ENCODE data around the gene CTDSPL. TPM values are rescaled to one million over a fixed set of nuclear protein-coding genes. Genes with fewer than 3 reads are reported as not detected.

CTDSPL gene
- total and polyA plus RNA-seq, 2 of the 8 experiments (the other 6 are each of a cell fraction or from before 2014, with no cell fraction given), result 20.3 to 42.2 TPM

GRCh38 chr3:37814547-37814946 lies 47.1 kb upstream of the CTDSPL start:
- no peak overlapping the region for H4K5ac ChIP-seq (ENCODE audit: insufficient read length, low read depth, low read length)
- H2AK5ac ChIP-seq (ENCODE audit: low read depth, low read length), result no peak overlapping the region
- no peak overlapping the region for H3K18ac ChIP-seq (ENCODE audit: extremely low read depth, low read length)
- H3K4me1 ChIP-seq (replicated peaks in 1 of 4; ENCODE audit: control insufficient read depth in 3 of 4, insufficient read depth in 4 of 4, low read length in 3 of 4), result no peaks in the 10 kb centered on the region
- no peaks in the 10 kb centered on the region for H3K79me1 ChIP-seq (ENCODE audit: low read depth, low read length)
- no peak overlapping the region for H3K14ac ChIP-seq (ENCODE audit: insufficient read length)
- H3K56ac ChIP-seq (replicated peaks; ENCODE audit: insufficient read length, low read depth, low read length), result no peak overlapping the region
- WGBS, 2 experiments (ENCODE audit: extremely low coverage in 1 of 2, insufficient coverage in 1 of 2, insufficient read length in 1 of 2, insufficient replicate concordance in 2 of 2, low coverage in 1 of 2, low lambda C conversion rate in 2 of 2, missing lambda C conversion rate in 1 of 2), result 92% methylated on average over 2 of the region's 2 CpGs; no CpG with 5 or more reads in 1 of the 2 experiments
- H3K9me3 ChIP-seq (ENCODE audit: insufficient read depth in 2 of 2, low read depth in 1 of 2, low read length in 1 of 2), result no peaks in the 10 kb centered on the region
- H3K4ac ChIP-seq (replicated peaks; ENCODE audit: insufficient read length, low read depth, low read length), result no peak overlapping the region
- H4K20me1 ChIP-seq (replicated peaks in 1 of 2; ENCODE audit: control insufficient read depth in 1 of 2, insufficient read depth in 2 of 2, low read length in 2 of 2), result no peaks in the 10 kb centered on the region
- no peaks in the 10 kb centered on the region for H3K23me2 ChIP-seq (ENCODE audit: low read depth, low read length)
- no peak overlapping the region for H2BK5ac ChIP-seq (ENCODE audit: low read depth, low read length)
- H2BK12ac ChIP-seq (ENCODE audit: low read depth, low read length), result no peak overlapping the region
- CTCF ChIA-PET (ENCODE audit: partially characterized antibody), result interaction anchor here (0.7 to 6.2 kb wide), 24 partner anchors 10 to 424 kb away, joined by 3 to 35 read pairs (median 4); partner anchors contain the start of gene PLCD1
- H2BK120ac ChIP-seq (replicated peaks; ENCODE audit: low read depth, low read length), result no peak overlapping the region
- no peak overlapping the region for H4K8ac ChIP-seq (ENCODE audit: extremely low read depth, insufficient read depth, low read length)
- no peak for FAIRE-seq
- no peak overlapping the region for H2BK15ac ChIP-seq (ENCODE audit: low read length)
- no peak overlapping the region for H3K4me2 ChIP-seq (ENCODE audit: insufficient read depth in 1 of 2, low read depth in 2 of 2, low read length in 2 of 2)
- no peak overlapping the region for H3K23ac ChIP-seq (ENCODE audit: insufficient read length)
- no peak overlapping the region for H2BK20ac ChIP-seq (ENCODE audit: low read length)
- no peak overlapping the region for H3K9ac ChIP-seq (replicated peaks in 1 of 4; ENCODE audit: extremely low read depth in 1 of 4, low read depth in 3 of 4, low read length in 3 of 4)
- H3K79me2 ChIP-seq (ENCODE audit: control insufficient read depth in 1 of 2, insufficient read depth in 2 of 2, low read length in 2 of 2), result no peaks in the 10 kb centered on the region
- H3K27me3 ChIP-seq (replicated peaks in 1 of 4; ENCODE audit: control insufficient read depth in 3 of 4, extremely low read depth in 1 of 4, insufficient read depth in 3 of 4, low read length in 3 of 4), result no peaks in the 10 kb centered on the region
- H3K36me3 ChIP-seq (ENCODE audit: control insufficient read depth in 2 of 4, insufficient read depth in 4 of 4, low read length in 3 of 4), result no peaks in the 10 kb centered on the region; a peak in 1 of 8 replicates
- POLR2A ChIA-PET (ENCODE audit: partially characterized antibody), result no interaction called here
- H4K91ac ChIP-seq (replicated peaks; ENCODE audit: insufficient read length, low read length), result no peak overlapping the region
- no peak overlapping the region for H2AFZ ChIP-seq (ENCODE audit: low read length)
- H3K27ac ChIP-seq (ENCODE audit: low read depth, low read length), result no peak overlapping the region
- no peak for DNase-seq (ENCODE audit: low read depth in 1 of 2, low spot score in 2 of 2)
- H3K4me3 ChIP-seq (ENCODE audit: extremely low read depth in 1 of 4, insufficient read depth in 2 of 4, low read depth in 3 of 4, low read length in 4 of 4), result no peak overlapping the region
- no peak for TF ChIP-seq HDAC2 (IDR thresholded peaks at IDR 0.05; ENCODE audit: borderline replicate concordance in 1 of 2, low read depth in 2 of 2, low read length in 2 of 2)
- TF ChIP-seq NRF1 (IDR thresholded peaks at IDR 0.05; ENCODE audit: low read depth, low read length), result no peak
